Transverse colon (tissue), 4 donors: ENCODE data around the gene HOXD3. TPM values are rescaled to one million over a fixed set of nuclear protein-coding genes. Genes with fewer than 3 reads are reported as not detected.
A peak's percentile ranks its signal among the peaks of the same experiment; 100 is the strongest.

ENCODE experiments used
- DNase-seq: peaks from one replicate; pipeline ENCODE4 v3.0.0-alpha.2; 2019
- H3K27ac ChIP-seq, 4 donors: fragments of 200-600 bp; sonication (generic); 2 replicates each; pipeline ENCODE4 v1.5.1; 2016 to 2018; ENCODE audit warnings: inconsistent platforms in 4 of 4
- H3K27me3 ChIP-seq: fragments of 200-600 bp; sonication (generic); 2 replicates; pipeline ENCODE4 v1.5.1; 2017; ENCODE audit warnings: inconsistent platforms
- H3K36me3 ChIP-seq, 4 donors: fragments of 200-600 bp; sonication (generic); 2 replicates each; pipeline ENCODE4 v1.5.1; 2017 to 2019; ENCODE audit warnings: inconsistent platforms in 4 of 4
- H3K4me1 ChIP-seq, 4 donors: fragments of 200-600 bp; sonication (generic); 2 replicates each; pipeline ENCODE4 v1.5.1; 2017 to 2020; ENCODE audit warnings: inconsistent platforms in 4 of 4
- H3K4me3 ChIP-seq, 4 donors: fragments of 200-600 bp; sonication (generic); 1 replicate in 1 of 4; 2 replicates in 3 of 4; pipeline versions ENCODE4 v1.5.1 to v1.6.1; 2017 to 2019; ENCODE audit warnings: inconsistent platforms in 4 of 4
- H3K9me3 ChIP-seq, 2 donors: fragments of 200-600 bp; sonication (generic); 2 replicates each; pipeline ENCODE4 v1.5.1; 2017 to 2019; ENCODE audit warnings: inconsistent platforms in 2 of 2
- EP300 ChIP-seq: sonication (generic); formaldehyde crosslinking; IDR thresholded peaks from one replicate; pipeline ENCODE4 v1.6.1; 2017; ENCODE audit warnings: antibody characterized with exemption, low read depth
- POLR2A ChIP-seq: fragments of 450-650 bp; IDR thresholded peaks from one replicate; pipeline ENCODE4 v1.6.1; 2016; ENCODE audit warnings: antibody characterized with exemption, mild to moderate bottlenecking, moderate library complexity
- POLR2AphosphoS5 ChIP-seq, 3 donors: sonication (generic); formaldehyde crosslinking; IDR thresholded peaks; one replicate each; pipeline ENCODE4 v1.6.1; 2016; ENCODE audit warnings: antibody characterized with exemption in 3 of 3
- WGBS, 2 donors: methylation state at CpG; one replicate each; pipeline ENCODE4 v1.1.5; 2018; ENCODE audit warnings: low coverage in 1 of 2; 5-methylcytosine and 5-hydroxymethylcytosine counted together
- in situ Hi-C, 4 donors: fragments of 200-750 bp; cut with MboI; loops; one replicate each; pipeline versions ENCODE4 v1.15.0 to v1.15.1; 2017; ENCODE audit warnings: low sequenced_read_pairs in 3 of 4, low pct_ligation_motif_present in 1 of 4, low pct_unique_long_range_greater_than_20kb in 1 of 4
- intact Hi-C: fragments of 100-400 bp; cut with DNase I; formaldehyde crosslinking; loops from one replicate; pipeline ENCODE4 v1.15.1; 2023; ENCODE audit warnings: low total_unique reads
- total RNA-seq, 4 donors: library from RNA; depleted of rRNA; stranded (reverse); fragments of >200 nt; gene quantifications; one replicate each; pipeline ENCODE4 v1.1.0, GENCODE V29; 2016
- TF ChIP-seq, protein P1 (sequence below), 5 experiments: fragments of 200-600 bp in 3 of 5; fragments of 450-650 bp in 2 of 5; sonication (generic) in 3 of 5; IDR thresholded peaks; 1 replicate in 2 of 5; 2 replicates in 3 of 5; pipeline ENCODE4 v1.5.1; 2016 to 2017; ENCODE audit warnings: antibody characterized with exemption in 5 of 5, inconsistent platforms in 3 of 5, mild to moderate bottlenecking in 2 of 5, moderate library complexity in 1 of 5

HOXD3 gene
- total RNA-seq, 4 donors from 2014 or later, result 2.0 to 15.7 (median 7.6) TPM; not detected in 1

DNA sequence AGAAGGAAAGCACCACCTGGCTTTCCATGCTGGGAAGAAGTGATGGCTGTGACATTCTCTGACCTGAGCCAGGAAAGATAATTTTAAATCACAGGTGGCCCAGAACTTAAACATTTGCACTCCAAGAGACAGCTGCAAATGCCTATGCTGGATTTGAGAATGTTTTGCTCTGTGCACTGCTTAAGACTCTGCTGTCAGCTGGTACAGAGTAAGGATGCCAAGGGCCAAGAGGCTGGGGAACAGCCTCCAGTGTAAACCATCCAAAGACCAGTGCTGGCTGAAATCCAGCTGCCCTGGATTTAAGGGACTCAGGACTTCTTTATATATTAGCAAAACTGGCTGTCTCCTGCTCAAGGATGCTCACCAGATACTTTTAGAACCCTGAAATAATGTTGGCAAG, 23.7 kb upstream of the HOXD3 start:
- H3K36me3 ChIP-seq, result no peaks in the 10 kb centered on the region
- TF ChIP-seq POLR2A (no peak), EP300 (no peak), POLR2AphosphoS5 (IDR thresholded peaks at IDR 0.05) (no peak)
- TF ChIP-seq, protein P1, sequence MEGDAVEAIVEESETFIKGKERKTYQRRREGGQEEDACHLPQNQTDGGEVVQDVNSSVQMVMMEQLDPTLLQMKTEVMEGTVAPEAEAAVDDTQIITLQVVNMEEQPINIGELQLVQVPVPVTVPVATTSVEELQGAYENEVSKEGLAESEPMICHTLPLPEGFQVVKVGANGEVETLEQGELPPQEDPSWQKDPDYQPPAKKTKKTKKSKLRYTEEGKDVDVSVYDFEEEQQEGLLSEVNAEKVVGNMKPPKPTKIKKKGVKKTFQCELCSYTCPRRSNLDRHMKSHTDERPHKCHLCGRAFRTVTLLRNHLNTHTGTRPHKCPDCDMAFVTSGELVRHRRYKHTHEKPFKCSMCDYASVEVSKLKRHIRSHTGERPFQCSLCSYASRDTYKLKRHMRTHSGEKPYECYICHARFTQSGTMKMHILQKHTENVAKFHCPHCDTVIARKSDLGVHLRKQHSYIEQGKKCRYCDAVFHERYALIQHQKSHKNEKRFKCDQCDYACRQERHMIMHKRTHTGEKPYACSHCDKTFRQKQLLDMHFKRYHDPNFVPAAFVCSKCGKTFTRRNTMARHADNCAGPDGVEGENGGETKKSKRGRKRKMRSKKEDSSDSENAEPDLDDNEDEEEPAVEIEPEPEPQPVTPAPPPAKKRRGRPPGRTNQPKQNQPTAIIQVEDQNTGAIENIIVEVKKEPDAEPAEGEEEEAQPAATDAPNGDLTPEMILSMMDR (IDR thresholded peaks at IDR 0.05), result no peak
- no peak for DNase-seq
- no peak overlapping the region for H3K4me3 ChIP-seq
- peaks cover 11 to 64% (median 38%) of the 10 kb centered on the region in 4 donors for H3K4me1 ChIP-seq
- peak overlapping the region; percentile 94 to 96 (median 94) for H3K27ac ChIP-seq
- no peaks in the 10 kb centered on the region for H3K9me3 ChIP-seq
- H3K27me3 ChIP-seq, result peaks cover 61% of the 10 kb centered on the region
- in situ Hi-C loops, result loop anchor here in 1 of 4 donors (25.0 kb wide), 1 partner anchor 679 kb away; no protein-coding TSS in a partner anchor
- intact Hi-C loops, result no loop called here

DNA sequence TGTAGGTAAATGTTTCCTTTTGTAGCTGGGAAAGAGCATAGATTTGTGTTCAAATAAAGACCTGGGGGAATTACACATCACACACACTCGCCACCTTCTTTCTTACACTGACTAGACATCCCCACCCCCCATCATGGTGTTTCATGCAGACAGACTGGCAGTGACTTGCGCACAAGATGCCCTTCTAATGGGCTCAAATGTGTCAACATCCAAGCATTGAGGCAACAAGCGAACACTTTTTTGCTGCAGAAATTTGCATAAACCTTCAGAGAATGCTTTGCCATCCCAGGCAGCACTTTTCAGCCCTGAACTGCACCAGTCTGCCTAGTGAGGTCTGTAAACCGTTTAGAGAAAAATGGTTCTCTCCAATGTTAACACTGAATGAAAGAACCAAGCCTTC, 23.1 kb upstream of the HOXD3 start:
- Histone ChIP-seq H3K4me3 (no peak overlapping the region), H3K27ac (peak overlapping the region; percentile 91 to 96 (median 94)), H3K36me3 (no peaks in the 10 kb centered on the region), H3K4me1 (peaks cover 11 to 57% (median 33%) of the 10 kb centered on the region in 4 donors), H3K9me3 (no peaks in the 10 kb centered on the region), H3K27me3 (peaks cover 59% of the 10 kb centered on the region)
- 47 to 57% methylated on average over 3 to 4 of the region's 4 CpGs for WGBS, 2 donors
- in situ Hi-C loops, result loop anchor here in 1 of 4 donors (25.0 kb wide), 1 partner anchor 678 kb away; no protein-coding TSS in a partner anchor
- DNase-seq, result no peak
- TF ChIP-seq POLR2AphosphoS5 (IDR thresholded peaks at IDR 0.05) (no peak), POLR2A (no peak), EP300 (no peak)
- TF ChIP-seq, protein P1 (IDR thresholded peaks at IDR 0.05), result no peak
- intact Hi-C loops, result no loop called here

DNA sequence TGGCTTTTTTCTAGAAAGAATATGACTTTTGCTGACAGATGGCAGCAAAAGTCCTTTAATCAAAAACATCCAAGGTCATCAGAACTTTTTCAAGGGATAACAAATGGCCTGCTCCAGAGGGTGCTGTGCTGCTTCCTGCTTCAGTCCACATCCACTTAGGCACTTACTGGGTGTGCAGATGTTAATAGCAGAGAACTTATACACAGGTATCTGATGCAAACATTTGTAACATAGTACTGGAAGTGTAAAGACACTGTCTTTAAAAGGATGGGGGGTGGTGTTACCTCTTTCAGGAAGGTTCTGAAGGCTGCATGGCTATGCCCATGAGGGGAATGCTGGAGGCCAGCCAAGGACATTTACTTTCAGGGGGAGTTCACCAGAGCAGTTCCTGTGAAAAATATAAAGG, 22.1 kb upstream of the HOXD3 start:
- no peaks in the 10 kb centered on the region for H3K9me3 ChIP-seq
- H3K27me3 ChIP-seq, result peaks cover 54% of the 10 kb centered on the region
- H3K4me1 ChIP-seq, result peaks cover 14 to 57% (median 31%) of the 10 kb centered on the region in 4 donors
- TF ChIP-seq, protein P1 (IDR thresholded peaks at IDR 0.05), result no peak
- TF ChIP-seq POLR2A, result no peak
- no peak for TF ChIP-seq POLR2AphosphoS5 (IDR thresholded peaks at IDR 0.05)
- no peak for TF ChIP-seq EP300
- H3K36me3 ChIP-seq, result no peaks in the 10 kb centered on the region
- no peak for DNase-seq
- peak overlapping the region; percentile 91 to 96 (median 94) for H3K27ac ChIP-seq
- intact Hi-C loops, result loop anchor here (5.0 kb wide), 1 partner anchor 1012 kb away; no protein-coding TSS in a partner anchor
- no peak overlapping the region for H3K4me3 ChIP-seq
- in situ Hi-C loops, result loop anchor here in 2 of 4 donors (5.0 to 25.0 kb wide), 4 partner anchors 322 to 677 kb away; no protein-coding TSS in a partner anchor

DNA sequence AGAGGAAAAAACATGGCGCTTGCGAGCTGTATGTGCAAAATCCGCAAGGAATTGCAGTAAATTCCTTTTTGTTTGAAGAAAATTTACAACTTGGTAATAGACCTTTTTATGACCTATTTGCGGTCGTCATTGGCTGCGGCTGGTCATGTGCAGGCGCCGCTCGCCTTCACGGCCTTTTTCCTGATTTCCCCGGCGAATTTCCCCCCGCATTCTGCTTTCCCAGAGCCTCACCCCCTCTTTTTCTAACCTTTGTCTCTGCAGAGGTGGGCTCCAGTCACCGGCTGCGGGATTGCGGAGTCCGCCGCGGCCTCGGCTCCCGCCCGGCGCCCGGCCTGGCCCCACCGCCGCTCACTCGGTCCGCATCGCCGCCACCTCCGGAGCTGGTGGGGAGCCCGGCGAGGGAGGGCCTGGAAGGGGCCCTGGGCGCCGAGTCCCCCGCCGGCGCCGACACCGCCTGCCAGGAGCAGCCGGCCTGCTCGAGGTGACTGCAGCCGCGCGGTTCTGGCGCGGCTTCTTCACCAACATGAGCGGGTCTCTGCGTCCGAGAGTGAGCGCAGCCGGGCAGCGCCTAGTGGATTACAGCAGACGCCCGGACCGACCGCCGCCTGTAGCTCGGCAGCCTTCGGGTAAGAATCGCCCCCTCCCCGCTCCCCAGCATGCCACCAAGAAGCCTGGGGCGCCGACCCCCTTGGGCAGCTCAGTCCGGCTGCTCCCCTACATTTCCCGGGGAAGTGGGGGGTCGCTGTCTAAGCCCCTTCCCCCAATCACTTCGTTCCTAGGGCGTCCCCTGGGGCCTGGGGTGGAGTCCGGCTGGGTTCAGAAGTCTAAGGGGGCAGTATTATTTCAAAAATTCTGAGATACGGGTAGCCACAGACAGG, 20.5 kb upstream of the HOXD3 start:
- H3K36me3 ChIP-seq, result no peaks in the 10 kb centered on the region
- intact Hi-C loops, result loop anchor here (5.0 kb wide), 1 partner anchor 1011 kb away; no protein-coding TSS in a partner anchor
- H3K9me3 ChIP-seq, result no peaks in the 10 kb centered on the region
- DNase-seq, result peak; percentile 56
- TF ChIP-seq, protein P1 (IDR thresholded peaks at IDR 0.05), result peak in 1 of 5 experiments; percentile 17
- no peak for TF ChIP-seq POLR2AphosphoS5 (IDR thresholded peaks at IDR 0.05)
- peaks cover 21 to 57% (median 34%) of the 10 kb centered on the region in 4 donors for H3K4me1 ChIP-seq
- 3 to 11% methylated on average over 10 to 48 of the region's 71 CpGs for WGBS, 2 donors
- in situ Hi-C loops, result loop anchor here in 2 of 4 donors (5.0 to 25.0 kb wide), 4 partner anchors 321 to 676 kb away; no protein-coding TSS in a partner anchor
- H3K27me3 ChIP-seq, result peaks cover 48% of the 10 kb centered on the region
- H3K4me3 ChIP-seq, result peak overlapping the region; percentile 59 to 80 (median 73)
- peak overlapping the region; percentile 91 to 96 (median 94) for H3K27ac ChIP-seq
